Subcutaneous adipose tissue (tissue), 4 donors: ENCODE data around the gene CD28. TPM values are rescaled to one million over a fixed set of nuclear protein-coding genes. Genes with fewer than 3 reads are reported as not detected.

Experiments
- total RNA-seq, 4 donors: library from RNA; depleted of rRNA; stranded (reverse); fragments of >200 nt; gene quantifications; one replicate each; pipeline ENCODE4 v1.1.0, GENCODE V29; 2016
- TF ChIP-seq, protein P1 (sequence below): fragments of 450-650 bp; IDR thresholded peaks from one replicate; pipeline ENCODE4 v1.5.1; 2016; ENCODE audit warnings: low read depth, mild to moderate bottlenecking, control low read depth, antibody characterized with exemption, moderate library complexity

CD28 gene
- total RNA-seq, 4 donors from 2014 or later: 3.6 to 30.4 (median 6.1) TPM

DNA sequence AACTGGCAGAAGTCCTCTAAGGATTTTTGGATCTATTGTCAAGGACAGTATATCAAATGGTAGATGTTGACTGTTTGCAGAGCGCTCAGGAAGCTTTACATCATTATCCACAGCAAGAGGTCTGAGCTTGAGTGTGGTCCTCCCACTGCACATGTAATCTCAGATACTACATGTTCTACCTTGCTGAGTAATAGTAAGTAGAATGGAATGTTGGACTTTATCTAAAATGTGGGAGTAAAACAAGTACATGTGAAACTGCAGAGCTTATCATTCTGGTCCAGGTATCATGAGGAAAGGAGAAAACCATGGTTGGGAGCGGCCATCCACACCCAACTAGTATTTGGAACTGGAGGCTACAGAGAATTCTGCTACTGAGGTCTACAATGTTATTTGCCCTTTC is 19.3 kb upstream of the CD28 start:
- TF ChIP-seq, protein P1, sequence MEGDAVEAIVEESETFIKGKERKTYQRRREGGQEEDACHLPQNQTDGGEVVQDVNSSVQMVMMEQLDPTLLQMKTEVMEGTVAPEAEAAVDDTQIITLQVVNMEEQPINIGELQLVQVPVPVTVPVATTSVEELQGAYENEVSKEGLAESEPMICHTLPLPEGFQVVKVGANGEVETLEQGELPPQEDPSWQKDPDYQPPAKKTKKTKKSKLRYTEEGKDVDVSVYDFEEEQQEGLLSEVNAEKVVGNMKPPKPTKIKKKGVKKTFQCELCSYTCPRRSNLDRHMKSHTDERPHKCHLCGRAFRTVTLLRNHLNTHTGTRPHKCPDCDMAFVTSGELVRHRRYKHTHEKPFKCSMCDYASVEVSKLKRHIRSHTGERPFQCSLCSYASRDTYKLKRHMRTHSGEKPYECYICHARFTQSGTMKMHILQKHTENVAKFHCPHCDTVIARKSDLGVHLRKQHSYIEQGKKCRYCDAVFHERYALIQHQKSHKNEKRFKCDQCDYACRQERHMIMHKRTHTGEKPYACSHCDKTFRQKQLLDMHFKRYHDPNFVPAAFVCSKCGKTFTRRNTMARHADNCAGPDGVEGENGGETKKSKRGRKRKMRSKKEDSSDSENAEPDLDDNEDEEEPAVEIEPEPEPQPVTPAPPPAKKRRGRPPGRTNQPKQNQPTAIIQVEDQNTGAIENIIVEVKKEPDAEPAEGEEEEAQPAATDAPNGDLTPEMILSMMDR: no peak

GRCh38 chr2:203688798-203689197 is 17.6 kb upstream of the CD28 start:
- TF ChIP-seq, protein P1: no peak

DNA sequence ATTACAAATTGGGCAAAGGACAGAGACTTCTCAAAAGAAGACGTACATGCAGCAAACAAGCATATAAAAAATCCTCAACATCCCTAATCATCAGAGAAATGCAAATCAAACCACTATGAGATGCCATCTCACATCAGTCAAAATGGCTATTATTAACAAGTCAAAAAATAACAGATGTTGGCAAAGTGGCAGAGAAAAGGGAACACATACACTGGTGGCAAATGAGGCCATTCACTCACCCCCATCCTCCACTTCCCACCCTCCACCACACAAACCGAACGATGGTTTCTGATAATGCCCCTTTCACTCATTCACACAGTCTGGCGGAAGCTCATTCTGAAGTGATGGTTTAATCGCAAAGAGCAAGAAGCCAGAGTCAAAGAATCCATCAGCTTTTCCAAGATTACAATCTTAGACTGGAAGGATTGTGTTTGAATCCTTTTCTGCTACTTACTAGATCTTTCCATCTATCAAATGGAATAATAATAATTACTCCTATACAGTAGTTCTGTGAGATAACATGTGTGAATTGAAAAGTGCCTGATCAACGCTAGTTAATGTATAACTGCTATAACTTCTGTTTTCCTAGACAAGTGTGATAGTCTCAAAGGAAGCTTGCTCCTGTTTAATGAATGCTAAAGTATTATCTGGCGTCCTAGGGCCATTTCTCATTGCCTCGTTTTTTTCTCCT is 16.9 kb upstream of the CD28 start:
- TF ChIP-seq, protein P1: no peak

- TF ChIP-seq, protein P1: no peak
These were observed 16.4 kb upstream of the CD28 start for GRCh38 chr2:203690117-203690431.

DNA sequence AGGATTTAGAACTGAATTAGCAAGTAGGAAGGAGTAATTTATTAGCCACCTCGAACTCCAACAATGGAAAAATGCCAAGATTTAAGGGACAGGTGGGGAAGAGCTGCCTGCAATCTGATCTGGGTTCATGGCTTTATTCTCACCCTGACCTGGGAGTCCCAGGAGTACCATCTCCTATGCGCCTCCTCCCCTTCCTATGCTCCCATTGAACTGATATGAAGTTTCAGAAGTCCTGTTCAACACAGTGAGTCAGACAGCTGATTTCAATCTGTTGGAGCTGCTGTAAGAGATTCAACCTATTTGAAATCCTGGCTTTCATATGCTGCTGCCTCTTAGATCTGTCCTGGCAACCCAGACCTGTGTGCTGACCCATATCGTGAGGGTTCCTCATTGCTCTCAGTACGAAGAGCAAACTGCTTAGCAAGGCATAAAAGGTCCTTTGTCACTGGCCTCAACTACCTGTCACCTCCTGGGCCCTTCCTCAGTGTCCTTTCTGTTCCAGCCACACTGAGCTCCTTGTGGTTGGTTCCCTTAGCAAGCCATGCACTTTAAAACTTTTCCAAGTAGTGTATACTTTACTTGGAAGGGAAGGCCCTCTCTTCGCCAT is 15.9 kb upstream of the CD28 start:
- TF ChIP-seq, protein P1: no peak

- TF ChIP-seq, protein P1: no peak
These were observed 15.3 kb upstream of the CD28 start for GRCh38 chr2:203691149-203691548.

GRCh38 chr2:203692031-203692710 is 14.3 kb upstream of the CD28 start:
- TF ChIP-seq, protein P1: no peak
